BLaER1 treated with 17β-estradiol and CSF1 and Interleukin-3, amounts not matched to agents 10 nM and 100 nM (cell line): Measurements from ENCODE around the gene VPS11.

Experiments
- H3K27ac ChIP-seq, 11 experiments: shearing (Covaris generic); formaldehyde crosslinking; 2 replicates each; pipeline ENCODE4 v1.8.1; 2022
- H3K27me3 ChIP-seq, 11 experiments: shearing (Covaris generic); formaldehyde crosslinking; 2 replicates each; pipeline ENCODE4 v1.8.1; 2022
- H3K36me3 ChIP-seq, 11 experiments: shearing (Covaris generic); formaldehyde crosslinking; 2 replicates each; pipeline ENCODE4 v1.8.1; 2022
- H3K4me1 ChIP-seq, 10 experiments: shearing (Covaris generic); formaldehyde crosslinking; 2 replicates each; pipeline ENCODE4 v1.8.1; 2022
- H3K4me2 ChIP-seq, 11 experiments: shearing (Covaris generic); formaldehyde crosslinking; 2 replicates each; pipeline ENCODE4 v1.8.1; 2022
- H3K4me3 ChIP-seq, 10 experiments: shearing (Covaris generic); formaldehyde crosslinking; 2 replicates each; pipeline ENCODE4 v1.8.1; 2022
- H3K9ac ChIP-seq, 11 experiments: shearing (Covaris generic); formaldehyde crosslinking; 2 replicates each; pipeline ENCODE4 v1.8.1; 2022
- H3K9me3 ChIP-seq, 11 experiments: shearing (Covaris generic); formaldehyde crosslinking; replicated peaks in 1 of 11; 2 replicates each; pipeline ENCODE4 v1.8.1; 2022
- H4K20me1 ChIP-seq, 11 experiments: shearing (Covaris generic); formaldehyde crosslinking; 2 replicates each; pipeline ENCODE4 v1.8.1; 2022
- Cebpa-rat ChIP-seq, 11 experiments: shearing (Covaris generic); IDR thresholded peaks; 2 replicates each; pipeline ENCODE4 v1.8.1; 2022

VPS11 gene

DNA sequence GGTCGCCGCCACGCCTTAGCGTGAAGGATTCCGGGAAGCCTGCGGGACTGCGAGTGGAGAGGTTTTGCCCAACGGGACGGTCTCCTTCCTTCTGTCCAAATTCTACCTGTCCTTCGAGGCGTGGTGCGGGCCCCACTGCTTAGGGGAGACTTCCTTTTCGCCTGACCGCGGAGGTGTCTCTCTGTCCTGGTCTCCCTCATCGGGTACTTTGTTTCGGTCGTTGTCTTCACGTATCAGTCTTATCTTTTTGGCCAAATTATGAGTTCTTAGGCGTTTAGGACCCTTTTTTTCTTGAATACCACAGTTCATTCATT, 54.1 kb downstream of the VPS11 start:
- Histone ChIP-seq H3K4me2 (peak overlapping the region; percentile 81 to 98 (median 92)), H3K27me3 (no peaks in the 10 kb centered on the region), H3K36me3 (peaks cover 24 to 43% (median 37%) of the 10 kb centered on the region in 11 experiments), H3K27ac (peak overlapping the region; percentile 25 to 79 (median 66); a peak in 21 of 22 replicates), H3K9me3 (no peaks in the 10 kb centered on the region), H3K4me3 (peak overlapping the region; percentile 77 to 96 (median 87)), H3K9ac (peak overlapping the region; percentile 76 to 91 (median 84)), H3K4me1 (peaks cover 25 to 33% (median 28%) of the 10 kb centered on the region in 10 experiments), H4K20me1 (peaks cover 0 to 23% (median 11%) of the 10 kb centered on the region in 11 experiments; a peak in 14 of 22 replicates)
- no peak for TF ChIP-seq Cebpa-rat (IDR thresholded peaks at IDR 0.05)

GRCh38 chr11:119125821-119126220, 58.2 kb downstream of the VPS11 start:
- Histone ChIP-seq H3K27ac (no peak overlapping the region), H3K4me2 (no peak overlapping the region), H3K4me1 (peaks cover 22 to 30% (median 25%) of the 10 kb centered on the region in 10 experiments), H4K20me1 (peaks cover 0 to 30% (median 11%) of the 10 kb centered on the region in 11 experiments; a peak in 15 of 22 replicates), H3K27me3 (no peaks in the 10 kb centered on the region), H3K9ac (no peak overlapping the region), H3K4me3 (no peak overlapping the region), H3K36me3 (peaks cover 37 to 64% (median 57%) of the 10 kb centered on the region in 11 experiments), H3K9me3 (no peaks in the 10 kb centered on the region)
- no peak for TF ChIP-seq Cebpa-rat (IDR thresholded peaks at IDR 0.05)

DNA sequence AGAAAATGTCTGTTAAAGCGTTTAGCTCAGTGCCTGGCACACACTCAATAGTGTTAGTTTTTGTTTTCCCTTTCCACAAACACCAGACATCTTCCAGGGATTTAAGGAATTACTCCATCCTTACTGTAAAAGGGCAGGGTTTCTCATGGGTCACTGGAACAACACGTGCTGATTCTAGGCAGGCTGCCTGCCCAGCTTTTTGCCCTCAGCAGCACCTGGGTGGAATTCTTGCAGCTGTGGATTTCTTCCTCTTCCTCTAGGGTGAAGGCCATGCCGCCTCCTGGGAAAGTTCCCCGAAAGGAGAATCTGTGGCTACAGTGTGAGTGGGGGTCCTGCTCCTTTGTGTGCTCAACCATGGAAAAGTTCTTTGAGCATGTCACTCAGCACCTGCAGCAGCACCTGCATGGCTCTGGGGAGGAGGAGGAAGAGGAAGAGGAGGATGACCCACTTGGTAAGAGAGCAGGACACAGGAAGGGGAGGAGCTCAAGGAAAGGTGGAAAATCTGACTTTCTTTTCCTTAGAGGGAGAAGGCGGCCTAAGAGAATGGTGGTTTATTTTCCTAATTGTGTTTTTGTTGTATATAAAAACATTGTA, 59.2 kb downstream of the VPS11 start:
- Histone ChIP-seq H3K27ac (no peak overlapping the region), H3K36me3 (peaks cover 46 to 74% (median 67%) of the 10 kb centered on the region in 11 experiments), H3K4me3 (no peak overlapping the region), H3K9me3 (no peaks in the 10 kb centered on the region), H3K4me2 (peak overlapping the region; percentile 45 to 74 (median 63)), H3K9ac (no peak overlapping the region; a peak in 1 of 22 replicates), H3K4me1 (peaks cover 20 to 27% (median 23%) of the 10 kb centered on the region in 10 experiments), H4K20me1 (peaks cover 0 to 29% (median 11%) of the 10 kb centered on the region in 11 experiments; a peak in 15 of 22 replicates), H3K27me3 (no peaks in the 10 kb centered on the region)
- TF ChIP-seq Cebpa-rat (IDR thresholded peaks at IDR 0.05), result no peak

GRCh38 chr11:119130662-119131061, 63.0 kb downstream of the VPS11 start:
- H3K27ac ChIP-seq, result no peak overlapping the region
- H3K36me3 ChIP-seq, result peaks cover 58 to 90% (median 83%) of the 10 kb centered on the region in 11 experiments

More at GRCh38 chr11:119130662-119131061, 63.0 kb downstream of the VPS11 start:
- H3K4me2 ChIP-seq, result no peak overlapping the region
- no peaks in the 10 kb centered on the region for H3K9me3 ChIP-seq
- no peaks in the 10 kb centered on the region for H3K27me3 ChIP-seq
- no peak for TF ChIP-seq Cebpa-rat (IDR thresholded peaks at IDR 0.05)
- H3K9ac ChIP-seq, result no peak overlapping the region; a peak in 1 of 22 replicates
- H3K4me3 ChIP-seq, result no peak overlapping the region
- H3K4me1 ChIP-seq, result peaks cover 7 to 14% (median 11%) of the 10 kb centered on the region in 10 experiments
- H4K20me1 ChIP-seq, result peaks cover 0 to 11% (median 0%) of the 10 kb centered on the region in 11 experiments; a peak in 5 of 22 replicates
